Measurements from ENCODE around the gene VSTM4. TPM values are rescaled to one million over a fixed set of nuclear protein-coding genes. Genes with fewer than 3 reads are reported as not detected.

VSTM4 gene
- total RNA-seq, 1 donor from 2014 or later, result 19.5 TPM

DNA sequence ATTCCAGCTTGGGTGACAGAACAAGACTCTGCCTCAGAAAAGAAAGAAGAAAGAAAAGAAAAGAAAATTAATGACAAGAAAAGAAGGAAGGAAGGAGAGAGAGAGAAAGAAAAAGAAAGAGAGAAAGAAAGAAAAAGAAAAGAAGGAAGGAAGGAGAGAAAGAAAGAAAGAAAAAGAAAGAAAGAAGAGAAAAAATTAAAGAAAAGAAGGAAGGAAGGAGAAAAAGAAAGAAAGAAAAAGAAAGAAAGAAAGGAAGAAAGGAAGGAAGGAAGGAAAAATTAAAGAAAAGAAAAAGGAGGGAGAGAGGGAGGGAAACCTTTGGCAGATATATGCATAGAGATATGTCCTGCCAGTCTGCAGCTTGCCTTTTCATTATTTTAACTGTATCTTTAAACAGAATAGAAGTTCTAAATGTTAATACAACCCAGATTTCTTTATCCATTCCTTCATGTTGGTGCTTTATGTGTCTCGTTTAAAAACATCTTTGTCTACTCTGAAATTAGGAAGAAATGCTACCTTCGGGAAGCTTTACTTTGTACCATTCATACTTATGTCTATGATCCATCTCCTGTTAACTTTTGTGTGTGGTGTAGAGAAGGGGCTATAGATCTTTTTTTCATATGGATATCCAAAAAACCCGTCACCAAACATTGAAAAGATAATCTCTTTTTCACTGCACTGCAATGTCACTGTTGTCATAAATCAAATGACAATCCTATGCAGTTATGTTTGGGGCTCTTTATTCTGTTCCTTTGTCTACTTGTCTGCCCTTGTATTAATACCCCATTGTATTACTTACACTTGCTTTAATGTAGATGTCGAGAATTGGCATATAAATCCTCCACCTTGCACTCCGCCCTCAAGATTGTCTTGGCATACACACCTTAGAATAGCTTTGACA lies 70.8 kb downstream of the VSTM4 start:
- Histone ChIP-seq H3K4me3 (no peak overlapping the region), H3K36me3 (peaks cover 7% of the 10 kb centered on the region), H3K27ac (no peak overlapping the region), H3K9me3 (no peaks in the 10 kb centered on the region), H3K27me3 (no peaks in the 10 kb centered on the region), H3K4me1 (no peaks in the 10 kb centered on the region)
- no peak for TF ChIP-seq CTCF (IDR thresholded peaks at IDR 0.05)
- intact Hi-C loops (cut with DNase I), result no loop called here
- ATAC-seq (no peak), DNase-seq (no peak)

- no peak overlapping the region for H3K27ac ChIP-seq
- ATAC-seq (no peak), DNase-seq (no peak)
- H3K36me3 ChIP-seq, result no peaks in the 10 kb centered on the region
- no peaks in the 10 kb centered on the region for H3K9me3 ChIP-seq
- TF ChIP-seq CTCF (IDR thresholded peaks at IDR 0.05), result no peak
- H3K4me3 ChIP-seq, result no peak overlapping the region
- H3K4me1 ChIP-seq, result no peaks in the 10 kb centered on the region
- intact Hi-C loops (cut with DNase I), result no loop called here
- H3K27me3 ChIP-seq, result no peaks in the 10 kb centered on the region
Observed at GRCh38 chr10:49040601-49041000, 74.7 kb downstream of the VSTM4 start.

- no peak for ATAC-seq
- H3K36me3 ChIP-seq, result no peaks in the 10 kb centered on the region
- no peak for TF ChIP-seq CTCF (IDR thresholded peaks at IDR 0.05)
- H3K4me1 ChIP-seq, result no peaks in the 10 kb centered on the region
- no peaks in the 10 kb centered on the region for H3K27me3 ChIP-seq
- no peak for DNase-seq
- H3K27ac ChIP-seq, result no peak overlapping the region
- H3K4me3 ChIP-seq, result no peak overlapping the region
- intact Hi-C loops (cut with DNase I), result no loop called here
- H3K9me3 ChIP-seq, result no peaks in the 10 kb centered on the region
Observed at GRCh38 chr10:49039409-49039808, 75.9 kb downstream of the VSTM4 start.

DNA sequence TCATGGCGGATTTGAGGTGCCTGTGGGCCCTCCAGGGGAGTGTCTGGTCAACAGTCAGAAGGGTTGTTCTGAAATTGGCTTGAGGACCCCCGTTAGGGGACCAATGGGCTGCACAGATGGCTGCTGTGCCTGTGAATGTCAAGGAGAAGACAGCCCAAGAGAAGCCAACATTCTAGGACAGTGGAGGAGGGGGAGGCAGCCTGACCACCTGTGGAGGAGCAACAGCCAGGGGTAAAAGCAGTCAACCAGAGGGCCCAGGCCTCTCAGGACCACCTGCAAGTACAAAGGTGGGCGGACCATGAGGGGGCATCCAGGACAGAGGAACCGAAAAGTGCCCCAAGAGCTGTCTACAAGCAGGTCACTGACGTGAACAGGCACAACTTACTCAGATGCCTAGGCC lies 76.6 kb downstream of the VSTM4 start:
- no peaks in the 10 kb centered on the region for H3K9me3 ChIP-seq
- H3K36me3 ChIP-seq, result no peaks in the 10 kb centered on the region
- no peaks in the 10 kb centered on the region for H3K27me3 ChIP-seq
- H3K4me3 ChIP-seq, result no peak overlapping the region
- intact Hi-C loops (cut with DNase I), result no loop called here
- ATAC-seq (no peak), DNase-seq (no peak)
- no peak for TF ChIP-seq CTCF (IDR thresholded peaks at IDR 0.05)
- no peaks in the 10 kb centered on the region for H3K4me1 ChIP-seq
- H3K27ac ChIP-seq, result no peak overlapping the region

- intact Hi-C loops (cut with DNase I), result no loop called here
- Histone ChIP-seq H3K27ac (no peak overlapping the region), H3K9me3 (no peaks in the 10 kb centered on the region), H3K4me1 (no peaks in the 10 kb centered on the region), H3K27me3 (no peaks in the 10 kb centered on the region), H3K4me3 (no peak overlapping the region), H3K36me3 (no peaks in the 10 kb centered on the region)
- TF ChIP-seq CTCF (IDR thresholded peaks at IDR 0.05), result no peak
- no peak for ATAC-seq
- DNase-seq, result no peak
Observed at GRCh38 chr10:49037187-49037586, 78.1 kb downstream of the VSTM4 start.
